Smooth muscle cell of the brain vasculature (primary cell): Measurements from ENCODE around the gene HID1.
"Not testable (repeated sequence)": the region's sequence is repeated elsewhere in the genome, so short reads cannot be mapped to it uniquely, and the experiment has no call there.

Source experiments
- DNase-seq: peaks from one replicate; pipeline ENCODE4 v3.0.0-alpha.2; 2012; ENCODE audit warnings: low read depth, low spot score

Gene HID1

GRCh38 chr17:74972107-74972972 lies at the start of gene HID1:
Gene HID1 (minus strand): TSS chr17:74972759. CDS start chr17:74972656, 103 bp downstream.
- no peak for DNase-seq

- no peak for DNase-seq
Measured at GRCh38 chr17:75020331-75021110, 48.0 kb upstream of the HID1 start.

GRCh38 chr17:75019710-75020109 lies 47.2 kb upstream of the HID1 start:
- DNase-seq, result no peak

GRCh38 chr17:75019146-75019545 lies 46.6 kb upstream of the HID1 start:
- DNase-seq, result no peak

GRCh38 chr17:75013092-75013559 lies 40.6 kb upstream of the HID1 start:
- no peak for DNase-seq

GRCh38 chr17:75012346-75013091 lies 40.0 kb upstream of the HID1 start, which contains the start of gene MRPL58:
Gene MRPL58 (plus strand): TSS chr17:75012670. CDS start chr17:75012687, 17 bp downstream.
- DNase-seq, result peak; percentile 58

GRCh38 chr17:75012096-75012345 lies 39.5 kb upstream of the HID1 start:
- no peak for DNase-seq

- no peak for DNase-seq
Measured at GRCh38 chr17:75011401-75012095, 39.0 kb upstream of the HID1 start.

- no peak for DNase-seq
Measured at GRCh38 chr17:75010683-75011400, 38.3 kb upstream of the HID1 start.

GRCh38 chr17:75009139-75009724 lies 36.7 kb upstream of the HID1 start:
- no peak for DNase-seq

GRCh38 chr17:75008373-75008772 lies 35.8 kb upstream of the HID1 start:
- no peak for DNase-seq

- no peak for DNase-seq
Measured at GRCh38 chr17:75006653-75007052, 34.1 kb upstream of the HID1 start.

- DNase-seq, result not testable (repeated sequence)
Measured at GRCh38 chr17:75006084-75006483, 33.5 kb upstream of the HID1 start.

- DNase-seq, result no peak
Measured at GRCh38 chr17:75005291-75005690, 32.7 kb upstream of the HID1 start.

- DNase-seq, result no peak
Measured at GRCh38 chr17:75004371-75004770, 31.8 kb upstream of the HID1 start.

GRCh38 chr17:75003957-75004355 lies 31.4 kb upstream of the HID1 start:
- no peak for DNase-seq

- no peak for DNase-seq
Measured at GRCh38 chr17:75003070-75003956, 30.8 kb upstream of the HID1 start.

- no peak for DNase-seq
Measured at GRCh38 chr17:75001915-75002843, 29.6 kb upstream of the HID1 start.
